NCI-H2196 treated with DMSO at 0.1 percent for 48 hours (cell line): Measurements from ENCODE around the gene GMPPB.
"Not testable (repeated sequence)": the region's sequence is repeated elsewhere in the genome, so short reads cannot be mapped to it uniquely, and the experiment has no call there.

ENCODE experiments used
- DNase-seq: peaks from one replicate; lab custom pipeline; 2025; ENCODE audit not compliant: unreplicated experiment; lab: John Stamatoyannopoulos, UW

Gene GMPPB

DNA sequence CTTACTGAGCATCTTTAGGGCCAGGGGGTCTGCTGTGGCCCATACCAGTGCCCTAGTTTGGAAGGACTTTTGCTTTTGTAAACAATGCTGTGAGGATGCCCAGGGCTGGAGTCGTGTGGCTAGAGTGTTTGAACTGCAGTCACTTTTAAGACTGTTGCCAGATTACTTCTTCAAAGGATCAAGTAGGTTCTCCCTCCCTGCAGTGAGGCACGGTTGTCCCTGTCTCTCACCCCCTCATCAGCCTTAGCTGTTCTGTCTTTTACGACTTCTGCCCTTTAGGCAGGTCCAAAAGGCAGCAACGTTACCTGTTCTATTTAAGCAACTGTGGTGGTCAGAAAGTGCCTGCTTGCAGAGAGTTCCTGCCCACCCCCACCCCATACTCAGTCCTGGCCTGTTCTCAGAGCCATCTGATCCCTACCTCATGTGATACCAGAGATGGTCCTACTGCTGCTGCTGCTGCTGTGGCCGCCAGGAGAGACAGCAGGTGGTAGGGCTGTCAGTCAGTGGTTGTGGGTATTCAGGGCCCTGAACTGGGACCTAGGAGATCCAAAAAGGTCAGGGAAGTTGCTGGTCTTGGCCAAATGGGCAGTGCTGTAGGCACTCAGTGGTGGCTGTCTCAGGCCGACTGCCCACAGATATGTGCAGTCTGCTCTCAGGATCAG, 29.2 kb downstream of the GMPPB start:
- not testable (repeated sequence) for DNase-seq

DNA sequence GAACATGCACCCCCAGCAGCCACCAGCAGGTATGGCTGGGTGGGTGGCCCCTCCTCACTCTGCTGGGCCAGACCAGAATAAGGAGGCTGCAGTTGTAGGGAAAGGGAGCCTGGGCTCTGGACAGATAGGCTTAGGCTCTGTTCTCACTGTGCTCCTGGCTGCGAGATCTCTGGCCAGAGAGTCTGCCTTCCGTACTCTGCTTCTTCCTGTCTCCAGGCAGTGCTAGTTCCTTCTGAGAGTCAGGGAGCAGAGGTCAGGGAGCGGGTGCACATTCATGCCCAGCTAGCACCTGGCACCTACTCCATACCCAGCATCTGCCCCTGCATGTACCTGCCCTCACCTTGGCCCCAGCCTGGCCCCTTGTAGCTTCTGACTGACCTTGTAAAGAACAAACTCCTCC, 32.3 kb downstream of the GMPPB start:
- DNase-seq = not testable (repeated sequence)

DNA sequence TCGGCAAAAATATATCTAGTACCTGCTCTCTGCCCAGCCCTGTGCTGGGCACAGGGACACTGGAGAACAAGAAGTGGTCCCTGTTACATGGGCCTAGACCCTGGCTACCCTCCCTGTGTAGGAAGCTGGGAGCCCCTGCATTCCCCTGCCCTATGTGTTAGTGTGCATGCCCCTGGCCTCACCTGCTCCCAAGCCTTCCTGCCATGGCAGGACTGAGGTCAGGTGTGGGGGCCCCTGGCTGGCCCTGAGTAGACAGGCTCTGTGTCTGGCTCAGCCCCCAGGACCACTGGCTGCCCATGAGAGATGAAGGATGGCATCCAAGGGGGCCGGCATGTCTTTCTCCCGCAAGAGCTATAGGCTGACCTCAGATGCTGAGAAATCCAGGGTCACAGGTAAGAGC, 32.9 kb downstream of the GMPPB start:
- DNase-seq = not testable (repeated sequence)

- not testable (repeated sequence) for DNase-seq
Observed at GRCh38 chr3:49689908-49690624, 33.7 kb downstream of the GMPPB start.

- no peak for DNase-seq
Observed at GRCh38 chr3:49689046-49689907, 34.5 kb downstream of the GMPPB start, which contains the start of the genes MST1 and RNF123. Gene MST1 (minus strand): TSS chr3:49689474. CDS start chr3:49688691, 783 bp downstream. Gene RNF123 (plus strand): TSS chr3:49689557. CDS start chr3:49691166, 1,609 bp downstream.

- DNase-seq = not testable (repeated sequence)
Observed at GRCh38 chr3:49688338-49689045, 35.3 kb downstream of the GMPPB start.

DNA sequence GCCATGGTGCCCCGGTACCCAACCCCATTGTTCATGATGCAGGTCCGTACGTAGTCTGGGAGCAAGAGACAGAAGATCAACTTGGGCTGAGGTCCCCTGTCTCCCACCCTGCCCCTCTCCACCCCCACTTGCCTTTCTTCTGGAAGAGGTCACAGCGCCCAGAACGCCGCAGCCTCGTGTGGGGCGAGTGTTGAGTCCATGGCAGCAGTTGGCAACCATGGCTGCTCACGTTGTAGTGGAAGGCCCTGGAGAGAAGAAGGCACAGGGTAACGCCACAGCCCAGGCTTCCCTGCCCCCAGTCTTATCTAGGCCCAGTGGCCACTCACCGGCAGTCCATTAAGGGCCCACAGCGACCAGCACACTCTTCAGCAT, 36.3 kb downstream of the GMPPB start:
- not testable (repeated sequence) for DNase-seq

- DNase-seq = not testable (repeated sequence)
Observed at GRCh38 chr3:49686769-49687423, 36.9 kb downstream of the GMPPB start.

DNA sequence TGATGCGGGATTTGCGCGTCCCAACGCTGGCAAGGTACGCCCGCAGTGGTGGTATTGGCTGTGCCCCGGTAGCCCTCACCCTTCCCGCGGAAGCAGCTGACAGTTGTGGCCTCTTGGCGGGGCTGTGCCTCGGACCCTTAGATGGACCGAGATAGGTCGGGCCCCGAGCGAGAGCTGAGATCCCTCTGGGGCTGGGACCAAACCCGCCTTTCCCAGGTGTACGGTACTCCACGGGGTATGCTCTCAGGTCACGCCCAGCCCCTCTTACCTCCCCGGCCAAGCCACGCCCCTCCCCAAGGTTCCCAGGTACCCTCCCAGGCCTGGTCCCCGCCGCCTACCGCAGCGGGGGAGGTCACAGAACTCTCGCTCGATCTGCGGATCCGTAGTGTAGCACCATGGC, 37.4 kb downstream of the GMPPB start:
- not testable (repeated sequence) for DNase-seq

DNA sequence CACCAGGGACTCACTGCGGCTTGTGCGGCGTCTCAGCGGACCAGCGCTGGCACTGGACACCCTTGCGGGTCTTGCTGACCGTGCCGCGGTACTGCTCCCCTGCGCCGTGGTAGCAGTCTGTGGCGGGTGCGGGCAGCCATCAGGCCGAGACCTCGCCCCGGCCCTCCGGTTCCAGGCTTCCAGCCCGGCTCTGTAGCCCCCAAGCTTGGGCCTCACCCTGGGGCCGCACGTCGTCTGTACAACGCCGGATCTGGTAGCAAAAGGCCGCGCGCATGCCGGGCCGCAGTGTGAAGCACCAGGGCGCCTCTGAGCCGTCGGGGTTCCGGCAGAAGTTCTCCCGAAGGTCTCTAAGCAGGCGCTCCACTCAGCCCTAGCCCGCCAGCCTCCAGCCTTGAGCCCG, 37.9 kb downstream of the GMPPB start:
- not testable (repeated sequence) for DNase-seq

DNA sequence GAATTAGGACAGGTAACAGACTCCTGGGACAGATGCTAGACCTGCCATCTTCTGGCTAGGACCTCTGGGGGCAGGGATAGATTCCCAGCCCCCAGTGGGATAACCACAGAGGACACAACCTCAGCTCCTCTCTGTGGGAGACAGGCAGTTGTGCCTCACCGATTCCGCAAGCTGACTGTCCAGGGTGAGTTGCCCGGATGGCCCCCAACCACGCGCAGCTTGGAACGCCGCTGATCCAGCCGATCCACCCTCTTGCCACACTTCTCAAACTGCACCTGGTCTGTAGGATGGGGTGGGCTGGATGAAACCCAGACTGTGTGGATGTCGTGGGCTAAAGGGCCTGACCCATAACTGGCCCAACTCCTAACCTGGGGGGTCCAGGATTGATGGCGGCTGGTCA, 38.6 kb downstream of the GMPPB start:
- DNase-seq = not testable (repeated sequence)

GRCh38 chr3:49684453-49684852, 39.3 kb downstream of the GMPPB start:
- DNase-seq = not testable (repeated sequence)

DNA sequence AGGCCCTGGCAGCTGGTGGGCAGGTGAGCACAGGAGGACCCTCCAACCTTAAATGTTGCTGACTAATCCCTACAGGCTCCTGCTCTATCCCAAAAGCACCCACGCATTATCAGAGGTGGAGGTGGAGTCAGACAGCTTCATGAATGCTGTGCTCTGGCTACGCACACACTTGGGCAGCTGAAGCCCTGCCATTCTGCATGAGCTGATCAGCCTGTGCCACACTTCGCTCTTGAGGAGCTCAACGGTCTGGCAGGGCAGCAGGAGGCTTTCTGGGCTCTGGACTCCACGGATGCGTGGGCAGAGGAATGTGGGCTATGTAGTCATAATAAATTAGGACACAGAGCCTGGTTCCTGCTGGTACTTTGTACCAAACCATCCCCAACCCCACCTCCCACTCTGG, 40.6 kb downstream of the GMPPB start:
- DNase-seq = no peak

GRCh38 chr3:49681543-49681942, 42.2 kb downstream of the GMPPB start:
- DNase-seq = no peak

GRCh38 chr3:49681232-49681522, 42.6 kb downstream of the GMPPB start:
- no peak for DNase-seq

GRCh38 chr3:49680493-49681231, 43.1 kb downstream of the GMPPB start:
- DNase-seq = no peak

DNA sequence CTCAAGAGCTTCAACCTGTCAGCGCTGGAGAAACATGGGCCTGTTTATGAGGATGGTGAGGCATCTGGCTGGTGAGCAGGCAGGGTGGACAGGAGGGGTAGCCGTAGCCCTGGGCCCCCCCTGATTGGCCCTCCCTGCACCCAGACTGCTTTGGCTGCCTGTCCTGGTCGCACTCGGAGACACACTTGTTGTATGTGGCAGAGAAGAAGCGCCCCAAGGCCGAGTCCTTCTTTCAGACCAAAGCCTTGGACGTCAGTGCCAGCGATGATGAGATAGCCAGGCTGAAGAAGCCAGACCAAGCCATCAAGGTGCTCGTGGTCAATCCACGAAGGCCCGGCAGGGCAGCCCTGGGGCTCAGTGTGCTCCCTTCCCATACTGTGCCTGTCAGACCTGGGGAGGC, 47.8 kb downstream of the GMPPB start:
- no peak for DNase-seq

DNA sequence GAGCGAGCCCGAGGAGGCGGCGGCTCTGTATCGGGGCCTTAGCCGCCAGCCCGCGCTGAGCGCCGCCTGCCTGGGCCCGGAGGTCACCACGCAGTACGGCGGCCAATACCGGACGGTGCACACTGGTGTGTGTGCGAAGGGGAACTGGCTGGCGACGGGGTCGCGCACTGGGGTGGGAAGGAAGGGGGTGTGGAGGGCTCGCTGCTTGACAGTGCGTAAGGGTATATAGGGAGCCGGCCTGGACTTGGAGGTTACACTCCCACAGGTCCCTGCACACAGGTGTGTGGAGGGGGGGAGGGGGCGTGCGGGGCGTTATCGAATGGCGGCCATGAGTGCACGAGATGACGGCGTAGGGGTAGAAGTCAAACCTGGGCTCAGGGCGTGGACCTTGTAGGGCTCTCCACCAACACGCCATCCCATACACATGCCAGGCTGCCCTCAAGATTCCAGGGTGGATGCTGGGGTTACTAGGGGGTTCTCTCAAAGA, 49.2 kb downstream of the GMPPB start:
- DNase-seq = no peak

DNA sequence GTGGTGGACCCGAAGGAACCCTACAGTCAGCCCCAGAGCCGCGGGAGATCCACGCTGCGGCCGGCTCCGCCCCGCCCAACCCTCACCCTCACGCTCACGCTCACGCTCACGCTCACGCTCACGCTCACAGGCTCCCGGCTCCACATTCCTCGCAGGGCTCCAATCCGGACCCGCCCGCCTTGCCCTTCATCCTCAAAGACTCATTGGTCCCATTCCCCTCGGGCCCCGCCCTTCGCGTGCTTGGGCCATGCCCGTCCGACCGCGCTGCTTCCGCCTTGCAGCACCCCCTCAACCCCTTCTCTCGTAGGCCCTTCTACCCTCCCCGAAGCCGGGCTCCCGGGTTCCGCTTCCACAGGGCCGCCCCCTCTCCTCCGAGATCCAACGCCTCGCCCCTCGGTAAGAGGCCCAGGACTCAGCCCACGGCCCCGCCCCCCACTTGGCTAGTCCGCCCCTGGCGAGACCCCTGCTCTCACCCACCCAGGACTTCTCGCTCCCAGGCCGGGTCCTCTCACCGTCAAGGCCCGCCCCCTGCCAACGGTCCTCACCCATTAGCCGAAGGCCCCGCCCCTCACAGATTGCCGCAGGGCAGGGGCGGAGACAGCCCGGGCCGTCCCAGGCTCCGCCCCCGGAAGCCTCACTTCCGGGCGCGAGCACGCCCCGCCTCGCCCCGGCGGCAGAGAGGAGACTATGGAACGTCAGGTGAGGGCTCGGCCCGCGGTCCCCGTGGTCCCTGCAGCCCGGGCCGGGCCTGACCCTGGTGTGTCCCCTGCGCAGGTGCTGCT, 49.8 kb downstream of the GMPPB start, which contains the start of gene APEH:
Gene APEH, plus strand, starts transcription at position 637 of the 782 bp plus-strand sequence. Its CDS starts 51 bp downstream, at position 688.
- no peak for DNase-seq
